GM18907 (cell line): ENCODE measurements around the gene DNAH6.
"Not testable (repeated sequence)": the region's sequence is repeated elsewhere in the genome, so short reads cannot be mapped to it uniquely, and the experiment has no call there.

Source experiments
- ATAC-seq: cut with Tn5 transposase; IDR thresholded peaks from one replicate; pipeline ENCODE4 v1.9.1; 2021; ENCODE audit warnings: mild to moderate bottlenecking, moderate library complexity; ENCODE audit not compliant: unreplicated experiment

Gene DNAH6

GRCh38 chr2:84516234-84516986 lies at the start of gene DNAH6:
TSS of gene DNAH6 (plus strand) at chr2:84516498. CDS start at chr2:84517827, 1,329 bp downstream.
- peak; percentile 99 for ATAC-seq

- ATAC-seq, result no peak
Observed at GRCh38 chr2:84467389-84467788, 48.9 kb upstream of the DNAH6 start.

GRCh38 chr2:84472423-84472822 lies 43.9 kb upstream of the DNAH6 start:
- not testable (repeated sequence) for ATAC-seq

- no peak for ATAC-seq
Observed at GRCh38 chr2:84472856-84473565, 43.3 kb upstream of the DNAH6 start.

GRCh38 chr2:84474176-84474575 lies 42.1 kb upstream of the DNAH6 start:
- no peak for ATAC-seq

- no peak for ATAC-seq
Observed at GRCh38 chr2:84477886-84478285, 38.4 kb upstream of the DNAH6 start.

GRCh38 chr2:84478867-84479266 lies 37.4 kb upstream of the DNAH6 start:
- ATAC-seq, result no peak

- no peak for ATAC-seq
Observed at GRCh38 chr2:84481702-84482101, 34.6 kb upstream of the DNAH6 start.

- ATAC-seq, result no peak
Observed at GRCh38 chr2:84482603-84483002, 33.7 kb upstream of the DNAH6 start.

- ATAC-seq, result no peak
Observed at GRCh38 chr2:84483320-84483719, 33.0 kb upstream of the DNAH6 start.

- no peak for ATAC-seq
Observed at GRCh38 chr2:84486441-84487115, 29.7 kb upstream of the DNAH6 start.

GRCh38 chr2:84487298-84487996 lies 28.9 kb upstream of the DNAH6 start:
- no peak for ATAC-seq

- ATAC-seq, result no peak
Observed at GRCh38 chr2:84491256-84491655, 25.0 kb upstream of the DNAH6 start.

GRCh38 chr2:84491741-84492140 lies 24.6 kb upstream of the DNAH6 start:
- no peak for ATAC-seq

GRCh38 chr2:84492571-84492970 lies 23.7 kb upstream of the DNAH6 start:
- no peak for ATAC-seq

GRCh38 chr2:84493514-84493913 lies 22.8 kb upstream of the DNAH6 start:
- ATAC-seq, result no peak

GRCh38 chr2:84494070-84494469 lies 22.2 kb upstream of the DNAH6 start:
- no peak for ATAC-seq

- ATAC-seq, result peak; percentile 88
Observed at GRCh38 chr2:84495539-84496146, 20.7 kb upstream of the DNAH6 start.

- ATAC-seq, result no peak
Observed at GRCh38 chr2:84496386-84496785, 19.9 kb upstream of the DNAH6 start.

GRCh38 chr2:84497285-84497684 lies 19.0 kb upstream of the DNAH6 start:
- no peak for ATAC-seq
